Activated naive CD8-positive, alpha-beta T cell (primary cell): Measurements from ENCODE around the gene MFN2.
"Not testable (repeated sequence)": the region's sequence is repeated elsewhere in the genome, so short reads cannot be mapped to it uniquely, and the experiment has no call there.

ENCODE experiments used
- H3K27ac Mint-ChIP-seq: one replicate; pipeline ENCODE4 v1.8.0; 2021; ENCODE audit warnings: mixed read lengths
- H3K27me3 Mint-ChIP-seq: one replicate; pipeline ENCODE4 v1.8.0; 2021; ENCODE audit warnings: mixed read lengths
- H3K36me3 Mint-ChIP-seq: one replicate; pipeline ENCODE4 v1.8.0; 2021; ENCODE audit warnings: mixed read lengths
- H3K4me1 Mint-ChIP-seq: one replicate; pipeline ENCODE4 v1.8.0; 2021; ENCODE audit warnings: low read depth, mixed read lengths
- H3K4me3 Mint-ChIP-seq: one replicate; pipeline ENCODE4 v1.8.0; 2021; ENCODE audit warnings: mild to moderate bottlenecking, mixed read lengths
- H3K9me3 Mint-ChIP-seq: one replicate; pipeline ENCODE4 v1.8.0; 2021; ENCODE audit warnings: low read depth, mixed read lengths

MFN2 gene

DNA sequence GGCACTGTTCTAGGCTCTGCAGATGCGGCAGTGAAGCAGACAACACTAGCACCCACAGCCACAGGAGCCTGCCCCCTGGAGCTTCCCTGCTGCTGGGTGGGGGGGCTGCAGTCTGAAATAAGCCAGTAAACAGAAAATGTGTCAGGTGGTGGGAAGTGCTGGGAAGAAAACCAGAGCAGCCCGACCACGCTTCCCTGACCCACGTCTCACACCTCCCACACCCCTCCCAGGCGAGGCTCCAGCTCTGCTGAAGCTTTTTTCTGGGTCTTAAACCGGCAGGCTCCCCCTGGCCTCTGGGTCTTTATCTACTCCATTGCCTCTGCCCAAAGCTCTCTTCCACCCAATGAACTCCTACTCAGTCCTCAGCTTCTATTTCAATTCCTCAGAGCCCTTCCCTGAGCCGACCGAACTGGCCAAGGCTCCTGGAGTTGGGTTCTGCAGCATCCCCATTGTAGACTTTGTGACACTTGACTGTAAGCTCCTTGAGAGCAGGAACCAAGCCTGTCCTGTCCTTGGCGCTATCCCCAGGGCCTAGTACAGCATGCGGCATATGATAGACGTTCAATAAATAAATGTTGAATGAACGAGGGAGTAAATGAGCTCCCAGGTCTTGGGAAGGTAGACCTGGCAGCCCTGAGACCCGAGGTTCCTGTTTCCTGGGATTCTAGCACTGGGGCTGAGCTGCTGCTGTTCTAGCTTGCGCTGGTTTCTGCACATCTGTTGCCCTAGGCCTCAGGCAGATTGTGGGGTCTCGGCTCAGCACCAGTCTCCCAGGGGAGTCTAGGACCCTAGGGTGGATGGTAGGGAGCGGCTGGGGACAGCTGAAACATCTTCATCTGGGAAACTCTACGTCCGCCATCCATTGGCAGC lies 57.5 kb downstream of the MFN2 start:
- H3K27ac Mint-ChIP-seq, result no peak overlapping the region
- H3K27me3 Mint-ChIP-seq, result no peaks in the 10 kb centered on the region
- H3K9me3 Mint-ChIP-seq, result no peaks in the 10 kb centered on the region
- H3K4me1 Mint-ChIP-seq, result peaks cover 1% of the 10 kb centered on the region
- H3K36me3 Mint-ChIP-seq, result no peaks in the 10 kb centered on the region
- no peak overlapping the region for H3K4me3 Mint-ChIP-seq

DNA sequence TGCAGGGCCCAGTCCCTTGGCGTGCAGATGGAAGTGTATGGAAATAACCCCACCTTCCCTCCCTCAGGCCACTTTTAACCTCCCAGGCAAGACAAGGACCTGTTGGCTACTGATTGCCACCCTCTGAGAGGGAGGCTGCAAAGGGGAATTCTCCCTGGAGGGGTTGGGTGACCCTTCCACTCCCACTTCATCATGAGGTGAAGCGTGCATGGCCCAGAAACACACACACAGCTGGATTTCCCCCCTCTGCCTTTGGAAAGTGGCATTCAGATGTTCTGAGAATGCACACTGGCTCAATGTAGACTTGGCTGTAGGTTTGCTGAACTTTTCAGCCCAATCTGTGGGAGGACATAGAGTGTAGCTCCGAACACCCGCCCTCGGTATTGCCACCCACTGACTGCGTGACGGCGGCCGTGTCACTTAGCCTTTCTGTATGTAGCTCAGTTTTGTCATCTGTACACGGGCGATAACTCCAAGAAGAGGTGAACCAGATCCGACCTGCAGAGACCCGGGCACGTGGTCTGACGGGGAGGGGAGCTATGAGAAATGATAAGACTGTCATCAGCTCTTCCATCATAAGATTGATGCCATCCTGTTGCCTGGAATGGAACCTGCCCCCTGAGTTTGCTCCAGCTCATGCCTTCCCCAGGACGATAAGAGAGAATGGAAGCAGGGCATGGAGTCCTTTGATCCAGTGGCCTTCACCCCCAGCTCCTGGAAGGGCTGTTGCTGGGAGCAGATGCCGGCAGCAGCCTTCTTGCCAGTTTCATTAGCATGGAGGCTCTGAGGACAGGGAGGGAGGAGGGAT lies 58.3 kb downstream of the MFN2 start:
- no peak overlapping the region for H3K27ac Mint-ChIP-seq

GRCh38 chr1:12039164-12039525 lies 58.9 kb downstream of the MFN2 start:
- H3K27ac Mint-ChIP-seq, result no peak overlapping the region
- H3K9me3 Mint-ChIP-seq, result no peaks in the 10 kb centered on the region
- H3K36me3 Mint-ChIP-seq, result no peaks in the 10 kb centered on the region
- no peak overlapping the region for H3K4me3 Mint-ChIP-seq
- H3K4me1 Mint-ChIP-seq, result peaks cover 1% of the 10 kb centered on the region
- no peaks in the 10 kb centered on the region for H3K27me3 Mint-ChIP-seq

More for the DNA sequence above, 58.3 kb downstream of the MFN2 start:
- H3K4me1 Mint-ChIP-seq, result peaks cover 1% of the 10 kb centered on the region
- H3K27me3 Mint-ChIP-seq, result no peaks in the 10 kb centered on the region
- no peaks in the 10 kb centered on the region for H3K36me3 Mint-ChIP-seq
- H3K9me3 Mint-ChIP-seq, result no peaks in the 10 kb centered on the region
- no peak overlapping the region for H3K4me3 Mint-ChIP-seq

DNA sequence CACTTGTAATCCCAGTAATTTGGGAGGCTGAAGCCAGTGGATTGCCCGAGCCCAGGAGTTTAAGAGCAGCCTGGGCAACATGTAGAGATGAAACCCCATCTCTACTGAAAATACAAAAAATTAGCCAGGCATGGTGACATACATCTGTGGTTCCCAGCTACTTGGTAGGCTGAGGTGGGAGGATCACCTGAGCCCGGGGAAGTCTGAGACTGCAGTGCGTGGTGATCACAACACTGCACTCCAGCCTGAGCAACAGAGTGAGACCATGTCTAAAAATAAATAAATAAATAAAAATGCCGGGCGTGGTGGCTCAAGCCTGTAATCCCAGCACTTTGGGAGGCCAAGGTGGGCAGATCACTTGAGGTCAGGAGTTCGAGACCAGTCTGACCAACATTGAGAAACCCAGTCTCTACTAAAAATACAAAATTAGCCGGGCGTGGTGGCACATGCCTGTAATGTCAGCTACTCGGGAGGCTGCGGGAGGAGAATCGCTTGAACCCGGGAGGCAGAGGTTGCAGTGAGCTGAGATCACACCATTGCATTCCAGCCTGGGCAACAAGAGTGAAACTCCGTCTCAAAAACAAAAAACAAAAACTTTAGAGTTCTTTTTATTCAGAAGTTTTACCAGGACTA lies 59.7 kb downstream of the MFN2 start:
- not testable (repeated sequence) for H3K36me3 Mint-ChIP-seq, H3K4me1 Mint-ChIP-seq, H3K27ac Mint-ChIP-seq, H3K4me3 Mint-ChIP-seq, H3K9me3 Mint-ChIP-seq, H3K27me3 Mint-ChIP-seq

- Mint-ChIP-seq H3K9me3 (no peaks in the 10 kb centered on the region), H3K36me3 (no peaks in the 10 kb centered on the region), H3K4me1 (peaks cover 1% of the 10 kb centered on the region), H3K27me3 (no peaks in the 10 kb centered on the region), H3K4me3 (no peak overlapping the region), H3K27ac (no peak overlapping the region)
Measured at GRCh38 chr1:12040457-12041051, 60.3 kb downstream of the MFN2 start.

DNA sequence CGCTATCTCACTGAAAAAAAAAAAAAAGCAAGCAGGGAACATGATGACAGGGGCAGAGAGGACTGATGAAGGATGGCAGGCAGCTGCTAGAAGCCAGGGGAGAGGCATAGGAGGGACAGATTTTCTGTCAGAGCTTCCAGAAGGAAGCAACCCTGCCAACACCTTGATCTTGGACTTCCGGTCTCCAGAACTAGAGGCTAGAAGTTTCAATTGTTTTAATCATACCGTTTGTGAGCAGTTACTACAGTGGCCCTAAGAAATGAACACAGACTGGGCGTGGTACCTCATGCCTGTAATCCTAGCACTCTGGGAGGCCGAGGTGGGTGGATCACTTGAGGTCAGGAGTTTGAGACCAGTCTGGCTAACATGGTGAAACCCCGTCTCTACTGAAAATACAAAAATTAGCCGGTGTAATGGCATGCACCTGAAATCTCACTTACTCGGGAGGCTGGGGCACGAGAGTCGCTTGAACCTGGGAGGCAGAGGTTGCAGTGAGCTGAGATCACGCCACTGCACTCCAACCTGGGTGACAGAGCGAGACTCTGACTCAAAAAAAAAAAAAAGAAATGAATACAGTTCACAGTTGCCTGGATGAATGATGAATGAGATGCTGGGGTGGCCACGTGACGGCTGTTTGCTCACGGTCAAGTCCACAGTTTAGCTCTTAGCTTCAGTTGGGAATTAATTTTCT lies 64.1 kb downstream of the MFN2 start:
- not testable (repeated sequence) for H3K36me3 Mint-ChIP-seq

GRCh38 chr1:12046749-12047119 lies 66.5 kb downstream of the MFN2 start:
- Mint-ChIP-seq H3K4me1 (no peaks in the 10 kb centered on the region), H3K4me3 (no peak overlapping the region), H3K9me3 (no peaks in the 10 kb centered on the region), H3K36me3 (no peaks in the 10 kb centered on the region), H3K27ac (no peak overlapping the region), H3K27me3 (no peaks in the 10 kb centered on the region)

More for the DNA sequence above, 64.1 kb downstream of the MFN2 start:
- not testable (repeated sequence) for H3K4me1 Mint-ChIP-seq, H3K9me3 Mint-ChIP-seq, H3K27ac Mint-ChIP-seq, H3K4me3 Mint-ChIP-seq, H3K27me3 Mint-ChIP-seq

DNA sequence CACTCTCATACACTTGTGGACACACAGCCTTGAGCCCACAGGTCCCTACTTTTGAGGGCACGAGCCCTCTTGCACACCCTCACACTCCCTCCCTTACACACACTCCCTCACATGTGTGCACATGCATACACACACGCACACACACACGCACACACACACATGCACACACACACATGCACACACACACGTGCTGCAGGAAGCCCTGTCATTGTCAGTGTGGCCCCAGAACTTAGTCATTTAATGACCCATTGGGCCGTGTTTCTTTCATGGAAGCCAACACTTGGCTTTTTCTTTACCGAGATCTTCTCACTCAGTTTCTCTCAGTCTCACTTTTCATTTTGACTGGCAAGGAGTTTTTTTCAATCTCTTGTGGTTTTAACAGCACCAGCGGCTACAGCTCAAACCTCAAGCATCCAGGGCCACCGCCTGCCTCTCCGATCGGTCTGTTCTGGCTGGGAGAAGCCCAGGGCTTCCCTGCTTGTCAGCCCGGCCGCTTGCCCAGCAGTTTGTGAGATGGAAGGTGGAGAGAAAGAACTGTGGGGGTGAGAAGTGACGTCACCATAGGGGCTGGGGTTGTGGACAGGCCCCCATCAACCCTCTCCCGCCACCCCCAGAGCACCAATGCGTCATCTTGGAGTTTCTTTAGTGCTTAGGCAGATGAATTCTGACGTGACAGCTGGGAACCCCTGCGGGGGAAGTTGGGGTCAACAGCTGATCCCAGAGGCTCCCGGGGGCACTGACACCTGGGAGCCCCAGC lies 67.1 kb downstream of the MFN2 start:
- Mint-ChIP-seq H3K27ac (no peak overlapping the region), H3K9me3 (no peaks in the 10 kb centered on the region), H3K36me3 (no peaks in the 10 kb centered on the region), H3K4me1 (peaks cover 3% of the 10 kb centered on the region), H3K27me3 (no peaks in the 10 kb centered on the region), H3K4me3 (no peak overlapping the region)

DNA sequence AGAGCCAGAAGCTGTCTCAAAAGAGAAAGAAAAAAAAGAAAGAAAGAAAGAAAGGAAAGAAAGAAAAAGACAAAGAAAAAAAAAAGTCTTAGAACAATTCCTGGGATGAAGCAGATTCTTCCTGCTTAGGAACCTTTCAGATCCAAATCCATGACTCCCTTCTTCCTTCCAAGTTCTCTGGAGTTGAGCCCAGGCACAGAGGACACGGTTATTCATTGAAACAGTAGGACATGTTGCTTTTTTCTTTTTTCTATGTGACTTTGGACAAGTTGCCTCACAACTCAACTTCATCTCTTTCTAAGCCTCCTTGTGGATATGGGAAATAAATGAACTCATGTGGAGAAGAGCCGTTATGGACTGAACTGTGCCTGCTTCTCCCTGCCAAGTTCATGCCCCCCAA lies 68.1 kb downstream of the MFN2 start:
- no peak overlapping the region for H3K4me3 Mint-ChIP-seq
- no peaks in the 10 kb centered on the region for H3K27me3 Mint-ChIP-seq
- no peaks in the 10 kb centered on the region for H3K36me3 Mint-ChIP-seq
- no peak overlapping the region for H3K27ac Mint-ChIP-seq
- H3K4me1 Mint-ChIP-seq, result peaks cover 3% of the 10 kb centered on the region
- H3K9me3 Mint-ChIP-seq, result no peaks in the 10 kb centered on the region

DNA sequence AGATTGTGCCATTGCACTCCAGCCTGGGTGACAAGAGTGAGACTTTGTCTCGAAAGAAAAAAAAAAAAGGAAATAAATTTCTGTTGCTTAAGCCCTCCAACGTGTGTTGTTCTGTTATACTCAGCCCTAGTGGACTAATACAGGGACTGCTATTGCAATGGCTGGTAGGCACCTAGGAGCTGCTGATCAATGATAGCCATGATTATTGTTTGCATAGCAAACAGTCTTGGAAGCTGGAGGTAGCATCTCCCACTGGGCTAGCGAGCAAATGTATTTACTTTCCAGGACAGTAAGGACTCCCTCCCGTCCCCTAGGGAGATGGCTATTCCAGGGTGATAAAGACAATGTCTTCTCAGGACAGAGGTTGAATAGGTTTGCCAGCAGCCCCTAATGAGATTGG lies 69.4 kb downstream of the MFN2 start:
- no peaks in the 10 kb centered on the region for H3K9me3 Mint-ChIP-seq
- no peak overlapping the region for H3K27ac Mint-ChIP-seq
- H3K4me1 Mint-ChIP-seq, result peaks cover 3% of the 10 kb centered on the region
- no peaks in the 10 kb centered on the region for H3K27me3 Mint-ChIP-seq
- H3K36me3 Mint-ChIP-seq, result no peaks in the 10 kb centered on the region
- no peak overlapping the region for H3K4me3 Mint-ChIP-seq

DNA sequence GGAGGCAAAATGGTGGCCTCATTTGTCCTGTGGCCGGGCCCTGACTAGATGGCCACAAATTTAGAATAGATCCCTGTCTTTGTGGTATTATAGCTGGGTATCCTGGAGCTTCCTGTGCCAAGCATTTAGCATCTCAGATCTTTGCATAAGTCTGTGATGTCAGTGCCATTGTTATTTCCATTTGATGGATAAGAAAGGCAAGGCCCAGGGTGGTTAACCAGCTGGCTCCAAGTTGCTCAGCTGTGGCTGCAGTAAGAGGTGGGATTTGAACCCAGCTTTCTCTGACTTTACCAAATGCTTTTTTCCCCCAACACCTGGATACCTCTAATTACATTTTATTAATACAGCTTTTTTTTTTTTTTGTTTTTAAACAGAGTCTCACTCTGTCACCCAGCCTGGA lies 71.1 kb downstream of the MFN2 start:
- Mint-ChIP-seq H3K4me1 (peaks cover 3% of the 10 kb centered on the region), H3K4me3 (no peak overlapping the region), H3K27me3 (no peaks in the 10 kb centered on the region), H3K36me3 (no peaks in the 10 kb centered on the region), H3K9me3 (no peaks in the 10 kb centered on the region), H3K27ac (no peak overlapping the region)

GRCh38 chr1:12052008-12052573 lies 71.8 kb downstream of the MFN2 start:
- Mint-ChIP-seq H3K4me3 (no peak overlapping the region), H3K36me3 (no peaks in the 10 kb centered on the region), H3K27me3 (no peaks in the 10 kb centered on the region), H3K27ac (no peak overlapping the region), H3K4me1 (peaks cover 5% of the 10 kb centered on the region), H3K9me3 (no peaks in the 10 kb centered on the region)

DNA sequence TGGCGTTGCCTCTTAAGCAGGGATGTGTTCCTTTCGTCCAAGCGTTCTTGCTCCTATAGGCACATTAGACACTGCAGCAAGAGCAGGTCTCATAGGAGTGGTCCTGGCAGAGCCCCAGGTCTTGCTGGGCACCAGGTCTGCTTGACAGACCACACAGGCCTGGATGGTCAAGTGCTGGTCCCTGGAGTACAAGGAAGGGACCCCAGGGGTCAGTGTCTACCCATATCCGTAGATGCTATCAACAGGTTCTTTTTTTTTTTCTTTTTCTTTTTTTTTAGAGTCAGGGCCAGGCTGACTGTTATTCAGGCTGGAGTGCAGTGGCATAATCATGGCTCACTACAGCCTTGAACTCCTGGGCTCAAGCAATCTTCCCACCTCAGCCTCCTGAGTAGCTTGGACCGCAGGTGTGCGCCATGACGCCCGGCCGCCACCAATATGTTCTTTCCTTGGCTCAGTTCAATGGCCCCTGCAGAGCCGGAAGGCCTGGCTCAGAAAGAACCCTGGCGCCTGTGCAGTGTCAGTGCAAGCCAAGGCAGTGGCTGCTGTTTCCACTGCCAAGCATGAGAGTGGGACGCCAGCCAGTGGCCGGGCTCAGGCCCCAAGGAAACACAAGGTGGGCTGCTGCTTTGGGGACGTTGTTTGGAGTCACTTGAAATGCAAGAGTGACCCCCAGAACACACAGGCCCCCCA lies 72.9 kb downstream of the MFN2 start:
- Mint-ChIP-seq H3K9me3 (no peaks in the 10 kb centered on the region), H3K27me3 (no peaks in the 10 kb centered on the region), H3K4me3 (no peak overlapping the region), H3K36me3 (no peaks in the 10 kb centered on the region), H3K27ac (no peak overlapping the region), H3K4me1 (peaks cover 14% of the 10 kb centered on the region)
